Hematopoietic multipotent progenitor cell treated with erythropoietin and hydrocortisone succinate and interleukin-3 and kit ligand, for 8 days (in vitro differentiated cells): ENCODE measurements around the gene ETFA.

Experiments
- DNase-seq: peaks from one replicate; pipeline ENCODE4 v3.0.0-alpha.2; 2015

The ETFA gene

GRCh38 chr15:76311100-76311953 is at the start of gene ETFA:
TSS of gene ETFA (minus strand) at chr15:76311469. CDS start at chr15:76311388, 81 bp downstream.
- DNase-seq: peak; percentile 97

- DNase-seq: no peak
Observed at GRCh38 chr15:76360416-76360815, 49.1 kb upstream of the ETFA start.

GRCh38 chr15:76359152-76359551 is 47.9 kb upstream of the ETFA start:
- DNase-seq: no peak

GRCh38 chr15:76358453-76358852 is 47.2 kb upstream of the ETFA start:
- no peak for DNase-seq

- no peak for DNase-seq
Observed at GRCh38 chr15:76354823-76355440, 43.7 kb upstream of the ETFA start.

- DNase-seq: no peak
Observed at GRCh38 chr15:76353903-76354302, 42.6 kb upstream of the ETFA start.

- no peak for DNase-seq
Observed at GRCh38 chr15:76353023-76353577, 41.8 kb upstream of the ETFA start.

- DNase-seq: no peak
Observed at GRCh38 chr15:76349301-76350070, 38.2 kb upstream of the ETFA start.

- no peak for DNase-seq
Observed at GRCh38 chr15:76347482-76348055, 36.3 kb upstream of the ETFA start.

GRCh38 chr15:76346669-76347481 is 35.6 kb upstream of the ETFA start:
- no peak for DNase-seq

GRCh38 chr15:76345880-76346668 is 34.8 kb upstream of the ETFA start:
- no peak for DNase-seq

GRCh38 chr15:76345583-76345879 is 34.3 kb upstream of the ETFA start:
- DNase-seq: no peak

- no peak for DNase-seq
Observed at GRCh38 chr15:76344893-76345582, 33.8 kb upstream of the ETFA start.

GRCh38 chr15:76343313-76343996 is 32.2 kb upstream of the ETFA start:
- DNase-seq: no peak

- DNase-seq: no peak
Observed at GRCh38 chr15:76342382-76343201, 31.3 kb upstream of the ETFA start.

GRCh38 chr15:76342058-76342381 is 30.8 kb upstream of the ETFA start:
- no peak for DNase-seq

GRCh38 chr15:76341366-76342057 is 30.2 kb upstream of the ETFA start:
- no peak for DNase-seq

- DNase-seq: peak; percentile 41
Observed at GRCh38 chr15:76340803-76341365, 29.6 kb upstream of the ETFA start.
